WTC11 (cell line): ENCODE data around the gene PEX16. TPM values are rescaled to one million over a fixed set of nuclear protein-coding genes. Genes with fewer than 3 reads are reported as not detected.

ENCODE experiments used
- ATAC-seq: fragments of 200-7000 bp; cut with Tn5 transposase; 2 replicates; pipeline ENCODE4 v1.10.0; 2021; ENCODE audit warnings: mild to moderate bottlenecking, moderate library complexity
- CTCF ChIA-PET: fragments of 300-600 bp; sonication (Branson Sonifier 250); formaldehyde crosslinking; loops from one replicate; lab custom pipeline; 2021; ENCODE audit warnings: antibody characterized with exemption; lab: Charles Lee
- POLR2A ChIA-PET: fragments of 350-600 bp; sonication (Branson Sonifier 250); formaldehyde crosslinking; loops from one replicate; lab custom pipeline; 2021; ENCODE audit warnings: antibody characterized with exemption; lab: Charles Lee
- DNase-seq: peaks from one replicate; pipeline ENCODE4 v3.0.0; 2021; ENCODE audit warnings: low spot score
- H3K27ac Mint-ChIP-seq: 2 replicates; pipeline ENCODE4 v1.8.0; 2021; ENCODE audit warnings: mixed read lengths
- H3K27me3 Mint-ChIP-seq: 2 replicates; pipeline ENCODE4 v1.8.0; 2021; ENCODE audit warnings: low read depth, mild to moderate bottlenecking, moderate library complexity, mixed read lengths
- H3K36me3 Mint-ChIP-seq: 2 replicates; pipeline ENCODE4 v1.8.0; 2021; ENCODE audit warnings: mixed read lengths
- H3K4me1 Mint-ChIP-seq: 2 replicates; pipeline ENCODE4 v1.8.0; 2022; ENCODE audit warnings: mixed read lengths
- H3K4me3 Mint-ChIP-seq: 2 replicates; pipeline ENCODE4 v1.8.0; 2021; ENCODE audit warnings: mild to moderate bottlenecking, moderate library complexity, mixed read lengths
- H3K9me3 Mint-ChIP-seq: 2 replicates; pipeline ENCODE4 v1.8.0; 2021; ENCODE audit warnings: mixed read lengths
- CDX4 ChIP-seq: fragments of 250-450 bp; sonication (Bioruptor Pico); IDR thresholded peaks from 2 replicates; pipeline ENCODE4 v1.9.0; 2021; ENCODE audit warnings: moderate library complexity, mild to moderate bottlenecking, inconsistent platforms, borderline replicate concordance
- CREB1 ChIP-seq: sonication (generic); formaldehyde crosslinking; IDR thresholded peaks from 2 replicates; pipeline ENCODE4 v1.8.0; 2023; ENCODE audit warnings: mild to moderate bottlenecking, missing genetic modification reagents
- CREM ChIP-seq: sonication (generic); formaldehyde crosslinking; IDR thresholded peaks from 2 replicates; pipeline ENCODE4 v1.8.1; 2022; ENCODE audit warnings: mild to moderate bottlenecking, missing genetic modification reagents, moderate library complexity
- ELF4 ChIP-seq: sonication (generic); formaldehyde crosslinking; IDR thresholded peaks from 2 replicates; pipeline ENCODE4 v1.8.1; 2022; ENCODE audit warnings: low read depth, mild to moderate bottlenecking, moderate library complexity, missing genetic modification reagents
- FOXK1 ChIP-seq: sonication (generic); formaldehyde crosslinking; IDR thresholded peaks from 2 replicates; pipeline ENCODE4 v1.8.0; 2022; ENCODE audit warnings: mild to moderate bottlenecking, moderate library complexity, missing genetic modification reagents
- GRHL2 ChIP-seq: fragments of 250-450 bp; sonication (Bioruptor Pico); IDR thresholded peaks from 2 replicates; pipeline ENCODE4 v1.8.0; 2022; ENCODE audit warnings: mild to moderate bottlenecking, moderate library complexity; ENCODE audit not compliant: insufficient replicate concordance, severe bottlenecking
- GTF2I ChIP-seq: fragments of 250-450 bp; sonication (Bioruptor Pico); conservative IDR thresholded peaks from 2 replicates; pipeline ENCODE4 v1.4.0; 2021; ENCODE audit warnings: mild to moderate bottlenecking
- IRF2 ChIP-seq: sonication (generic); formaldehyde crosslinking; IDR thresholded peaks from 2 replicates; pipeline ENCODE4 v1.8.0; 2022; ENCODE audit warnings: low read depth, missing genetic modification reagents, borderline replicate concordance
- NFE2L1 ChIP-seq: sonication (generic); formaldehyde crosslinking; IDR thresholded peaks from 2 replicates; pipeline ENCODE4 v1.8.1; 2023; ENCODE audit warnings: missing genetic modification reagents
- NR3C1 ChIP-seq: sonication (generic); formaldehyde crosslinking; conservative IDR thresholded peaks from 2 replicates; pipeline ENCODE4 v1.8.1; 2023; ENCODE audit warnings: low read depth, mild to moderate bottlenecking, missing genetic modification reagents
- RORB ChIP-seq: fragments of 250-450 bp; sonication (Bioruptor Pico); IDR thresholded peaks from 2 replicates; pipeline ENCODE4 v1.9.0; 2021; ENCODE audit warnings: mild to moderate bottlenecking
- SMAD3 ChIP-seq: sonication (generic); formaldehyde crosslinking; IDR thresholded peaks from 2 replicates; pipeline ENCODE4 v1.8.0; 2022; ENCODE audit warnings: missing genetic modification reagents, mild to moderate bottlenecking, borderline replicate concordance
- TEAD1 ChIP-seq: sonication (generic); formaldehyde crosslinking; IDR thresholded peaks from 2 replicates; pipeline ENCODE4 v1.8.0; 2022; ENCODE audit warnings: mild to moderate bottlenecking, missing genetic modification reagents
- total RNA-seq: library from RNA; stranded (reverse); gene quantifications from 3 replicates; pipeline ENCODE4 v1.2.3, GENCODE V29; 2021
- TF ChIP-seq, protein P1 (sequence below): sonication (generic); formaldehyde crosslinking; IDR thresholded peaks from 2 replicates; pipeline ENCODE4 v1.8.0; 2022; ENCODE audit warnings: mild to moderate bottlenecking, missing genetic modification reagents
- TF ChIP-seq, protein P2 (sequence below): fragments of 250-450 bp; sonication (Bioruptor Pico); IDR thresholded peaks from 2 replicates; pipeline ENCODE4 v1.9.0; 2021; ENCODE audit warnings: mild to moderate bottlenecking, borderline replicate concordance
- TF ChIP-seq, protein P3 (sequence below): sonication (generic); formaldehyde crosslinking; IDR thresholded peaks from 2 replicates; pipeline ENCODE4 v1.8.1; 2022; ENCODE audit warnings: mild to moderate bottlenecking, moderate library complexity, missing genetic modification reagents
- TF ChIP-seq, protein P4 (sequence below): sonication (generic); formaldehyde crosslinking; IDR thresholded peaks from 2 replicates; pipeline ENCODE4 v1.8.1; 2023; ENCODE audit warnings: mild to moderate bottlenecking, moderate library complexity, missing genetic modification reagents
- TF ChIP-seq, protein P5 (sequence below): fragments of 250-450 bp; sonication (Bioruptor Pico); conservative IDR thresholded peaks from 2 replicates; pipeline ENCODE4 v1.9.0; 2021; ENCODE audit warnings: mild to moderate bottlenecking
- TF ChIP-seq, protein P6 (sequence below): sonication (generic); formaldehyde crosslinking; IDR thresholded peaks from 2 replicates; pipeline ENCODE4 v1.8.1; 2023; ENCODE audit warnings: mild to moderate bottlenecking, missing genetic modification reagents, moderate library complexity

Gene PEX16
- total RNA-seq, 1 experiment from 2014 or later = 39.3 TPM

GRCh38 chr11:45929486-45930030 lies 11.9 kb upstream of the PEX16 start:
- Mint-ChIP-seq H3K4me1 (peaks cover under 1% of the 10 kb centered on the region), H3K4me3 (no peak overlapping the region), H3K36me3 (peaks cover 28% of the 10 kb centered on the region)
- no peak for DNase-seq
- no peak for ATAC-seq
- CTCF ChIA-PET = interaction anchor here (0.6 to 2.5 kb wide), 6 partner anchors 36 to 104 kb away, joined by 3 to 15 read pairs (median 6); no protein-coding TSS in a partner anchor
- TF ChIP-seq SMAD3 = no peak
- no peak for TF ChIP-seq GTF2I (CRISPR knock-in tag)
- no peak for TF ChIP-seq FOXK1 (CRISPR knock-in tag)
- TF ChIP-seq, all 79 proteins: peak for 0
- Mint-ChIP-seq H3K27me3 (no peaks in the 10 kb centered on the region), H3K9me3 (no peaks in the 10 kb centered on the region), H3K27ac (peak overlapping the region; percentile 60; the same call in 1 of the 2 replicates)
- POLR2A ChIA-PET = interaction anchor here (0.7 kb wide), 1 partner anchor 54 kb away, joined by 11 read pairs; no protein-coding TSS in a partner anchor

- H3K27me3 Mint-ChIP-seq = no peaks in the 10 kb centered on the region
- H3K36me3 Mint-ChIP-seq = peaks cover 33% of the 10 kb centered on the region
- no peak for DNase-seq
- no peaks in the 10 kb centered on the region for H3K9me3 Mint-ChIP-seq
- H3K4me1 Mint-ChIP-seq = peaks cover 8% of the 10 kb centered on the region
- ChIA-PET POLR2A (no interaction called here), CTCF (interaction anchor here (0.8 to 2.5 kb wide), 2 partner anchors 56 to 78 kb away, joined by 6 to 15 read pairs; no protein-coding TSS in a partner anchor)
- no peak overlapping the region; the same call in 1 of the 2 replicates for H3K27ac Mint-ChIP-seq
- H3K4me3 Mint-ChIP-seq = no peak overlapping the region
- ATAC-seq = no peak
- TF ChIP-seq NR3C1 (no peak), ELF4 (CRISPR knock-in tag) (no peak), RORB (CRISPR knock-in tag) (no peak), CDX4 (CRISPR knock-in tag) (no peak), GRHL2 (CRISPR knock-in tag) (no peak), NFE2L1 (CRISPR knock-in tag) (no peak), CREM (CRISPR knock-in tag) (no peak), CREB1 (CRISPR knock-in tag) (no peak), IRF2 (CRISPR knock-in tag) (no peak), FOXK1 (CRISPR knock-in tag) (no peak), TEAD1 (CRISPR knock-in tag) (no peak)
- TF ChIP-seq, protein P1, sequence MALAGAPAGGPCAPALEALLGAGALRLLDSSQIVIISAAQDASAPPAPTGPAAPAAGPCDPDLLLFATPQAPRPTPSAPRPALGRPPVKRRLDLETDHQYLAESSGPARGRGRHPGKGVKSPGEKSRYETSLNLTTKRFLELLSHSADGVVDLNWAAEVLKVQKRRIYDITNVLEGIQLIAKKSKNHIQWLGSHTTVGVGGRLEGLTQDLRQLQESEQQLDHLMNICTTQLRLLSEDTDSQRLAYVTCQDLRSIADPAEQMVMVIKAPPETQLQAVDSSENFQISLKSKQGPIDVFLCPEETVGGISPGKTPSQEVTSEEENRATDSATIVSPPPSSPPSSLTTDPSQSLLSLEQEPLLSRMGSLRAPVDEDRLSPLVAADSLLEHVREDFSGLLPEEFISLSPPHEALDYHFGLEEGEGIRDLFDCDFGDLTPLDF = no peak
- TF ChIP-seq, protein P2, sequence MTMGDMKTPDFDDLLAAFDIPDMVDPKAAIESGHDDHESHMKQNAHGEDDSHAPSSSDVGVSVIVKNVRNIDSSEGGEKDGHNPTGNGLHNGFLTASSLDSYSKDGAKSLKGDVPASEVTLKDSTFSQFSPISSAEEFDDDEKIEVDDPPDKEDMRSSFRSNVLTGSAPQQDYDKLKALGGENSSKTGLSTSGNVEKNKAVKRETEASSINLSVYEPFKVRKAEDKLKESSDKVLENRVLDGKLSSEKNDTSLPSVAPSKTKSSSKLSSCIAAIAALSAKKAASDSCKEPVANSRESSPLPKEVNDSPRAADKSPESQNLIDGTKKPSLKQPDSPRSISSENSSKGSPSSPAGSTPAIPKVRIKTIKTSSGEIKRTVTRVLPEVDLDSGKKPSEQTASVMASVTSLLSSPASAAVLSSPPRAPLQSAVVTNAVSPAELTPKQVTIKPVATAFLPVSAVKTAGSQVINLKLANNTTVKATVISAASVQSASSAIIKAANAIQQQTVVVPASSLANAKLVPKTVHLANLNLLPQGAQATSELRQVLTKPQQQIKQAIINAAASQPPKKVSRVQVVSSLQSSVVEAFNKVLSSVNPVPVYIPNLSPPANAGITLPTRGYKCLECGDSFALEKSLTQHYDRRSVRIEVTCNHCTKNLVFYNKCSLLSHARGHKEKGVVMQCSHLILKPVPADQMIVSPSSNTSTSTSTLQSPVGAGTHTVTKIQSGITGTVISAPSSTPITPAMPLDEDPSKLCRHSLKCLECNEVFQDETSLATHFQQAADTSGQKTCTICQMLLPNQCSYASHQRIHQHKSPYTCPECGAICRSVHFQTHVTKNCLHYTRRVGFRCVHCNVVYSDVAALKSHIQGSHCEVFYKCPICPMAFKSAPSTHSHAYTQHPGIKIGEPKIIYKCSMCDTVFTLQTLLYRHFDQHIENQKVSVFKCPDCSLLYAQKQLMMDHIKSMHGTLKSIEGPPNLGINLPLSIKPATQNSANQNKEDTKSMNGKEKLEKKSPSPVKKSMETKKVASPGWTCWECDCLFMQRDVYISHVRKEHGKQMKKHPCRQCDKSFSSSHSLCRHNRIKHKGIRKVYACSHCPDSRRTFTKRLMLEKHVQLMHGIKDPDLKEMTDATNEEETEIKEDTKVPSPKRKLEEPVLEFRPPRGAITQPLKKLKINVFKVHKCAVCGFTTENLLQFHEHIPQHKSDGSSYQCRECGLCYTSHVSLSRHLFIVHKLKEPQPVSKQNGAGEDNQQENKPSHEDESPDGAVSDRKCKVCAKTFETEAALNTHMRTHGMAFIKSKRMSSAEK (CRISPR knock-in tag) = no peak
- TF ChIP-seq, protein P3, sequence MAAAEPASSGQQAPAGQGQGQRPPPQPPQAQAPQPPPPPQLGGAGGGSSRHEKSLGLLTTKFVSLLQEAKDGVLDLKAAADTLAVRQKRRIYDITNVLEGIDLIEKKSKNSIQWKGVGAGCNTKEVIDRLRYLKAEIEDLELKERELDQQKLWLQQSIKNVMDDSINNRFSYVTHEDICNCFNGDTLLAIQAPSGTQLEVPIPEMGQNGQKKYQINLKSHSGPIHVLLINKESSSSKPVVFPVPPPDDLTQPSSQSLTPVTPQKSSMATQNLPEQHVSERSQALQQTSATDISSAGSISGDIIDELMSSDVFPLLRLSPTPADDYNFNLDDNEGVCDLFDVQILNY (CRISPR knock-in tag) = no peak
- TF ChIP-seq, protein P4, sequence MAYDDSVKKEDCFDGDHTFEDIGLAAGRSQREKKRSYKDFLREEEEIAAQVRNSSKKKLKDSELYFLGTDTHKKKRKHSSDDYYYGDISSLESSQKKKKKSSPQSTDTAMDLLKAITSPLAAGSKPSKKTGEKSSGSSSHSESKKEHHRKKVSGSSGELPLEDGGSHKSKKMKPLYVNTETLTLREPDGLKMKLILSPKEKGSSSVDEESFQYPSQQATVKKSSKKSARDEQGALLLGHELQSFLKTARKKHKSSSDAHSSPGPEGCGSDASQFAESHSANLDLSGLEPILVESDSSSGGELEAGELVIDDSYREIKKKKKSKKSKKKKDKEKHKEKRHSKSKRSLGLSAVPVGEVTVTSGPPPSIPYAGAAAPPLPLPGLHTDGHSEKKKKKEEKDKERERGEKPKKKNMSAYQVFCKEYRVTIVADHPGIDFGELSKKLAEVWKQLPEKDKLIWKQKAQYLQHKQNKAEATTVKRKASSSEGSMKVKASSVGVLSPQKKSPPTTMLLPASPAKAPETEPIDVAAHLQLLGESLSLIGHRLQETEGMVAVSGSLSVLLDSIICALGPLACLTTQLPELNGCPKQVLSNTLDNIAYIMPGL = no peak
- TF ChIP-seq, protein P5, sequence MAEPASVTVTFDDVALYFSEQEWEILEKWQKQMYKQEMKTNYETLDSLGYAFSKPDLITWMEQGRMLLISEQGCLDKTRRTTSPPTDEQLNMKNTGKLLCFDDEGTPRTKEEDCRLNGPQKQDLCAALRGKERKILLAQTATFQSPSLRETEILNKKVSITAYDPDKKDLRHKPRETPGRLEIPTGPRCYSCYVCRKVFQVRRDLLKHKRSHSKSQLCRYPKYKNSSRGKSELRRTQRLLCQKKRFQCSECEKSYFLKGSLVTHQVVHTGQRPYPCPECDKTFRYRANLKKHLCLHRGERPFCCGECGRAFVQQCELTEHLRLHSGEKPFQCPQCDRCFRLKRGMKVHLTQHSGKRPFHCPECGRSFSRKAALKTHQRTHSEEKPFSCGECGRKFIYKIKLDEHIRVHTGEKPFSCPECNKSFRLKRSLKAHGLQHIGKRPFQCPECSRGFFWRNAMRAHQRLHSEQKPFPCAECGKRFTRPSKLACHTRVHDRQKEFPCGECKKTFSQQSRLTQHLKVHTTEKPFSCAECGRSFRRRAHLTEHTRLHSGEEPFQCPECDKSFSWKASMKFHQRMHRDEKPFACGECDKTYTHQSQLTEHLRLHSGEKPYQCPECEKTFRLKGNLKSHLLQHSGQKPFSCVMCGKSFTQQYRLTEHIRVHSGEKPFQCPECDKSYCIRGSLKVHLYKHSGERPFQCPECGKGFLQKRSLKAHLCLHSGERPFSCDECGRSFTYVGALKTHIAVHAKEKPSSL = no peak
- TF ChIP-seq, protein P6, sequence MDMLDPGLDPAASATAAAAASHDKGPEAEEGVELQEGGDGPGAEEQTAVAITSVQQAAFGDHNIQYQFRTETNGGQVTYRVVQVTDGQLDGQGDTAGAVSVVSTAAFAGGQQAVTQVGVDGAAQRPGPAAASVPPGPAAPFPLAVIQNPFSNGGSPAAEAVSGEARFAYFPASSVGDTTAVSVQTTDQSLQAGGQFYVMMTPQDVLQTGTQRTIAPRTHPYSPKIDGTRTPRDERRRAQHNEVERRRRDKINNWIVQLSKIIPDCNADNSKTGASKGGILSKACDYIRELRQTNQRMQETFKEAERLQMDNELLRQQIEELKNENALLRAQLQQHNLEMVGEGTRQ (CRISPR knock-in tag) = no peak
These were observed 11.0 kb upstream of the PEX16 start for GRCh38 chr11:45928535-45929215.
